ENCODE measurements around the gene TNFAIP2. TPM values are rescaled to one million over a fixed set of nuclear protein-coding genes. Genes with fewer than 3 reads are reported as not detected.

The TNFAIP2 gene
- total and polyA plus RNA-seq, 2 of the 4 experiments (the other 2 are of a cell fraction): 6.3 to 9.6 TPM

DNA sequence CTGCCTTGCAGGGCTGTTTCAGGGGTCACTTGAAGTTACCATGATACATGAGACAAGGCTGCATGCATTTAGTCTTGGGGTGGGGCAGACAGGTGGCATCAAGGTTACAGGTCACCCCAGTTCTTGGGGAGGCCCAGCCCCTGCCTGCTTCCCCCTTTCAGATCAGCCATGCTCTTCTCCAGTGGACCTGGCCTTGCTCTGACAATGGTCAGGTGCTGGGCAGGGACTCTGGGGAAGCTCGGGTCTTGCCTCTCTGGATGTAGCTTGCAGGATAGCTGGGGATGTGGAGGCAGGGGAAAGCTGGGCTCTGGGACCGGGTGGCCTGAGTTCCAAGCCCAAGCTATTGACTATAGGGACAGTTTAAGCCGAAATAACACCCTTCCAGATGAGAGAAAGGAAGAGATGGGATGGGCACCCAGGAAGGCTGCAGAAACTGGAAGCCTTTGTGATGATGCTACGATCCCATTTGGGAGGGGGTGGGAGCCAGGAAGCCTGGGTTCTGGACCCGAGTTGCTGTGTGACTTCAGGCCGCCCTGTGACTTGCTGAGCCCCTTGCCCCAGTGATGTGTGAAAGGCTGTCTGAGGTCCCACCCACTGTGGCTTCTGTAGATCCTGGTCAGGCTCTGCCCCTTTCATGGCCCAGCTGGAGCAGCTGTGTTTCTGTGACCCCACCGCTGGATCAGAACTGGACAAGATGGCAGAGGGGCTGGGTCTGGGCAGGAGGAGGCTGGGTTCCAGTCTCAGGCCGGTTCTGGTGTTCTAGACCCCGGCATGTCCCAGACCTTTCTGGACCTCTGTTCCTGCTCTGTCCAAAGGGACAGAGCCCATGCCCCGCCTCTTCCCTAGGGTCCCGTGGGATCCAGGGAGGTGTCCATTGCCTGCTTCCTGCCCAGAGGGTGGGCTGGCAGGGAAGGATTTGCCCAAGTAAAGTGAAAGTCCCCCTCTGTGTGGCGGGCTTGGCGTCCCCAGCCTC is 2.1 kb downstream of the TNFAIP2 start:
- ChIA-PET POLR2A (ENCODE audit: unreplicated experiment) (no interaction called here), CTCF (no interaction called here)
- H3K4me3 ChIP-seq (ENCODE audit: insufficient read depth, low read depth, low read length): no peak overlapping the region
- dilution Hi-C loops (cut with HindIII; ENCODE audit: low sequenced_read_pairs, unreplicated experiment) (no loop called here), in situ Hi-C loops (cut with MboI; ENCODE audit: low sequenced_read_pairs) (no loop called here), intact Hi-C loops (cut with micrococcal nuclease) (no loop called here)
- no peak overlapping the region for H3K18ac ChIP-seq (ENCODE audit: low read depth, low read length)
- no peaks in the 10 kb centered on the region for H3K9me3 ChIP-seq (ENCODE audit: control insufficient read depth, insufficient read depth, low read length)
- H2AFZ ChIP-seq (replicated peaks; ENCODE audit: low read length, poor library complexity): no peak overlapping the region
- no peak for ATAC-seq (ENCODE audit: low read depth)
- H4K5ac ChIP-seq (ENCODE audit: low read depth, low read length): no peak overlapping the region
- no peak overlapping the region for H3K4me2 ChIP-seq (ENCODE audit: low read depth, low read length)
- H3K9me1 ChIP-seq (ENCODE audit: insufficient read depth, low read length): no peaks in the 10 kb centered on the region
- 87% methylated on average over 3 of the region's 13 CpGs; no CpG with 5 or more reads in 1 of the 2 experiments for WGBS, 2 experiments (ENCODE audit: extremely low coverage in 2 of 2, insufficient read length in 1 of 2)
- no peak overlapping the region for H4K91ac ChIP-seq (ENCODE audit: insufficient read depth, low read depth, low read length)
- no peaks in the 10 kb centered on the region; the same call in 1 of the 2 replicates for H4K20me1 ChIP-seq (ENCODE audit: insufficient read depth, low read length)
- peaks cover 6% of the 10 kb centered on the region; the same call in 1 of the 2 replicates for H3K27me3 ChIP-seq (ENCODE audit: control insufficient read depth, insufficient read depth, low read length)
- no peak overlapping the region for H2BK20ac ChIP-seq (ENCODE audit: low read depth, low read length)
- H3K56ac ChIP-seq (ENCODE audit: extremely low read depth, insufficient read depth, low read length): no peak overlapping the region
- peaks cover 17% of the 10 kb centered on the region for H3K4me1 ChIP-seq (ENCODE audit: control insufficient read depth, insufficient read depth, low read length)
- no peak overlapping the region for H3K27ac ChIP-seq (ENCODE audit: insufficient read depth, low read length)
- H3K79me1 ChIP-seq (ENCODE audit: low read depth in 1 of 2, low read length in 2 of 2): no peaks in the 10 kb centered on the region; a peak in 1 of 4 replicates
- DNase-seq: no peak
- no peak overlapping the region; the same call in 1 of the 2 replicates for H3K4ac ChIP-seq (ENCODE audit: low read depth, low read length)
- TF ChIP-seq MAZ (IDR thresholded peaks at IDR 0.05; ENCODE audit: borderline replicate concordance, low read depth, low read length) (no peak), FOS (IDR thresholded peaks at IDR 0.05; ENCODE audit: low read depth, low read length) (no peak), BHLHE40 (IDR thresholded peaks at IDR 0.05; ENCODE audit: low read depth, low read length) (no peak), RFX5 (IDR thresholded peaks at IDR 0.05; ENCODE audit: low read depth, low read length) (no peak), MXI1 (IDR thresholded peaks at IDR 0.05; ENCODE audit: borderline replicate concordance, low read depth, low read length) (no peak), CHD1 (IDR thresholded peaks at IDR 0.05; ENCODE audit: low read depth, low read length) (no peak), RAD21 (IDR thresholded peaks at IDR 0.05; ENCODE audit: low read length) (no peak), SMC3 (IDR thresholded peaks at IDR 0.05; ENCODE audit: low read depth, low read length) (no peak), NFE2L2 (IDR thresholded peaks at IDR 0.05; ENCODE audit: low read depth, low read length) (no peak), RCOR1 (IDR thresholded peaks at IDR 0.05; ENCODE audit: insufficient replicate concordance, low read length) (no peak), MAFK (IDR thresholded peaks at IDR 0.05; ENCODE audit: low read depth, low read length) (no peak), CEBPB (IDR thresholded peaks at IDR 0.05; ENCODE audit: low read depth, low read length) (no peak), POLR2A (IDR thresholded peaks at IDR 0.05; ENCODE audit: low read depth, low read length) (no peak)
- TF ChIP-seq, protein P1, sequence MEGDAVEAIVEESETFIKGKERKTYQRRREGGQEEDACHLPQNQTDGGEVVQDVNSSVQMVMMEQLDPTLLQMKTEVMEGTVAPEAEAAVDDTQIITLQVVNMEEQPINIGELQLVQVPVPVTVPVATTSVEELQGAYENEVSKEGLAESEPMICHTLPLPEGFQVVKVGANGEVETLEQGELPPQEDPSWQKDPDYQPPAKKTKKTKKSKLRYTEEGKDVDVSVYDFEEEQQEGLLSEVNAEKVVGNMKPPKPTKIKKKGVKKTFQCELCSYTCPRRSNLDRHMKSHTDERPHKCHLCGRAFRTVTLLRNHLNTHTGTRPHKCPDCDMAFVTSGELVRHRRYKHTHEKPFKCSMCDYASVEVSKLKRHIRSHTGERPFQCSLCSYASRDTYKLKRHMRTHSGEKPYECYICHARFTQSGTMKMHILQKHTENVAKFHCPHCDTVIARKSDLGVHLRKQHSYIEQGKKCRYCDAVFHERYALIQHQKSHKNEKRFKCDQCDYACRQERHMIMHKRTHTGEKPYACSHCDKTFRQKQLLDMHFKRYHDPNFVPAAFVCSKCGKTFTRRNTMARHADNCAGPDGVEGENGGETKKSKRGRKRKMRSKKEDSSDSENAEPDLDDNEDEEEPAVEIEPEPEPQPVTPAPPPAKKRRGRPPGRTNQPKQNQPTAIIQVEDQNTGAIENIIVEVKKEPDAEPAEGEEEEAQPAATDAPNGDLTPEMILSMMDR (conservative IDR thresholded peaks at IDR 0.05; ENCODE audit: low read depth, low read length): no peak
- TF ChIP-seq, protein P2, sequence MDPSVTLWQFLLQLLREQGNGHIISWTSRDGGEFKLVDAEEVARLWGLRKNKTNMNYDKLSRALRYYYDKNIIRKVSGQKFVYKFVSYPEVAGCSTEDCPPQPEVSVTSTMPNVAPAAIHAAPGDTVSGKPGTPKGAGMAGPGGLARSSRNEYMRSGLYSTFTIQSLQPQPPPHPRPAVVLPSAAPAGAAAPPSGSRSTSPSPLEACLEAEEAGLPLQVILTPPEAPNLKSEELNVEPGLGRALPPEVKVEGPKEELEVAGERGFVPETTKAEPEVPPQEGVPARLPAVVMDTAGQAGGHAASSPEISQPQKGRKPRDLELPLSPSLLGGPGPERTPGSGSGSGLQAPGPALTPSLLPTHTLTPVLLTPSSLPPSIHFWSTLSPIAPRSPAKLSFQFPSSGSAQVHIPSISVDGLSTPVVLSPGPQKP (IDR thresholded peaks at IDR 0.05; ENCODE audit: borderline replicate concordance, low read depth, low read length): no peak
- H3K36me3 ChIP-seq (ENCODE audit: control insufficient read depth, insufficient read depth, low read length): no peaks in the 10 kb centered on the region
- no peak overlapping the region for H2AK9ac ChIP-seq (replicated peaks; ENCODE audit: low read depth, low read length, poor library complexity)
- H2BK5ac ChIP-seq (ENCODE audit: low read depth, low read length, poor library complexity, severe bottlenecking): no peak overlapping the region
- H3K14ac ChIP-seq (replicated peaks; ENCODE audit: low read depth, low read length): no peak overlapping the region
- BruUV-seq (replicated peaks): no TSS peak
- no peak overlapping the region for H4K8ac ChIP-seq (ENCODE audit: low read depth in 2 of 2, low read length in 2 of 2)
- no peak overlapping the region for H2BK120ac ChIP-seq (ENCODE audit: low read depth, low read length)
- H3K9ac ChIP-seq (ENCODE audit: low read depth, low read length): no peak overlapping the region
- no peak overlapping the region for H3K23ac ChIP-seq (ENCODE audit: low read depth, low read length)
- no peak overlapping the region for H2BK15ac ChIP-seq (ENCODE audit: low read depth, low read length)
- H2AK5ac ChIP-seq (ENCODE audit: low read depth, low read length): no peak overlapping the region

Measured in IMR-90 (cell line).